Fibroblast of skin of right biceps (primary cell): ENCODE results near the gene RSPH9.

ENCODE experiments used
- DNase-seq: peaks from one replicate; pipeline ENCODE4 v3.0.0-alpha.2; 2013

Gene RSPH9, protein sequence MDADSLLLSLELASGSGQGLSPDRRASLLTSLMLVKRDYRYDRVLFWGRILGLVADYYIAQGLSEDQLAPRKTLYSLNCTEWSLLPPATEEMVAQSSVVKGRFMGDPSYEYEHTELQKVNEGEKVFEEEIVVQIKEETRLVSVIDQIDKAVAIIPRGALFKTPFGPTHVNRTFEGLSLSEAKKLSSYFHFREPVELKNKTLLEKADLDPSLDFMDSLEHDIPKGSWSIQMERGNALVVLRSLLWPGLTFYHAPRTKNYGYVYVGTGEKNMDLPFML

GRCh38 chr6:43644940-43645612 is at the start of gene RSPH9:
RSPH9 (plus strand) TSS chr6:43645036; CDS start chr6:43645099, 63 bp downstream.
- DNase-seq = peak; percentile 54

DNA sequence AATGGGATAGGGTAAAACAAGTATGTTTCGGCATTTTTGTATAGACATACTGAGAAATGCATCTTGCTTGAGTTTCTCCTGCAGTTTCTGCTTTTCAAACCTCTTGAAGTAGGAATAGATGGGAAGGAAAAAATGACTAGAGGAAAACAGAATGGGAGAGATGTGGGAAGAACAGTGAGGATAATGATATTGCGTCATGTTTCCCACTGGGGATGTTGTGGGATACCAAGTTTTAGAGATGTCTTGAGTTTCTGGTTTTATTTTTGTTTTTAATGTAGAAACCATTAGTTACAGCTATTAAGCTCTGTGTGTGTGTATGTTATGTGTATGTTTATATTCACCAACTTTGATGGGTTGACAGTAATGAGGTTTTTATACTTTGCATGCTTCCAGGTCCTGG is 44.2 kb upstream of the RSPH9 start:
- DNase-seq = no peak

DNA sequence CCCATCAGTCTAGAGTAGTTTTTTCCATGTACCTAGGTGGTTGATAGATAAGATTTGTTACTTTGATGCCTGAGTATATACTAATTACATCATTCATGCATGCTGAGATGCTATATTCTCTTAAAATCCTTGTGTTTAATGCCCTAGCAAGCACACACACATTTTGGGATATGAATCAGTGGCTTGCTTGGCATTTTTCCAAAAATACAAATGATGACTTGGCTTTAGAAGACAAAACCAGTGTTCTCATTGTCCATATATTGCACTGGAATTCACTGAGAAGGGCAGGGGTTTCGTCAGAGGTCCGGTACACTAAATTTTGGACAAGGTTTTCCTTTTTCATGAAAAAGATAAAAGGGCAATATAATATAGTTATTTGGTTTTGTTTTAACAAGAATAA is 40.7 kb upstream of the RSPH9 start:
- DNase-seq = peak; percentile 75

DNA sequence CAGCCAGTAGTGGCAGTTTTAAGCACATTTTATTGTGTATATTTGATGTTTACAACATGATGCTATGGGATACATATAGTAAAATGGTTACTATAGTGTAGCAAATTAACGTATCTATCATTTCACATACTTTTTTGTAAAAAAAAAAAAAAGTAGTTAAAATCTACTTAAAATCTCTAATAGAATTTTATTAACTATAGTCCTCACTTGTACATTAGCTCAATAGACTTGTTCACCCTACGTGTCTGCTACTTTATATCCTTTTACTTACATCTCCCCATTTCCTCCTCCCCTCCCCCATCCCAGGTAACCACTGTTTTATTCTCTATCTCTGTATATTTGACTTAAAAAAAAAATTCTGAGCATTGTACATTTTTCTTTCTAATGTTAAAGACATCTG is 38.8 kb upstream of the RSPH9 start:
- no peak for DNase-seq

- DNase-seq = peak; percentile 73
These were observed 36.5 kb upstream of the RSPH9 start for GRCh38 chr6:43608310-43608763.

DNA sequence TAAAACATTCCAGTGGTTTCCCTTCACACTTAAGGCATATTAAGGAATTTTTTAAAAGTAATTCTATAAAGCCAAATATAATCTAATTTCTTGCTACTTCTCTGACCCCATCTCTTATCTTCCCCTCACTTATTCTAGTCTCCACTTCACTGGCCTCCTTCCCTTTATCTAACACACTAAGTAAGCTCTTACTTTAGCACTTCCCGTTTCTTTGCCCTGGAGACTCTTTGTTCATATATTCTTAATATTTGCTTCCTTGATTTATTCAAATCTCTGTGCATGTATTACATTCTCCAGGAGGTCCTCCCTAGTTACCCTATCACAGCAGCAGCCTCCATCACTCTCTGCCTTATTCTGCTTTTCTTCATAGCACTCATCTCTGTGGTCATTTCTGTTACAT is 36.0 kb upstream of the RSPH9 start:
- no peak for DNase-seq

DNA sequence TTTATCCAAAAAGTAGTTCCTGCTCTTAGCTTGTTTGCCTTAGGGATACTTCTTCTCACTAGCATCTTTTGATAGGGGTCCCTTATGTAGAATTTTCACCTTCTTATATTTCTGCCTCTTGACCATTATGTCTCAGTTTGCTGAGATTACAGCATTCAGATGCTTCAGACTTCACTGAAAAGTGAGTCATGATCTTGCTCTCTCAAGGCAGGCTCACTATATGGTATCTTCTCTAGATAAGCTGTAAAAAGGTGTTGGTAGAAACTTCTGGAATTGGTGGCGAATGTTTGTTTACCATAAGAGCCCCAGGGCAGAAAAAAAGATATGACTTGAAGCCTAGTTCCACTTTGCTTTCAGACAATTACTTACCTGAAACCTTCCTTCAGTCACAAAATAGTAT is 35.4 kb upstream of the RSPH9 start:
- DNase-seq = no peak

GRCh38 chr6:43610431-43610830 is 34.4 kb upstream of the RSPH9 start:
- DNase-seq = no peak

- DNase-seq = no peak
These were observed 31.0 kb upstream of the RSPH9 start for GRCh38 chr6:43613721-43614395.

DNA sequence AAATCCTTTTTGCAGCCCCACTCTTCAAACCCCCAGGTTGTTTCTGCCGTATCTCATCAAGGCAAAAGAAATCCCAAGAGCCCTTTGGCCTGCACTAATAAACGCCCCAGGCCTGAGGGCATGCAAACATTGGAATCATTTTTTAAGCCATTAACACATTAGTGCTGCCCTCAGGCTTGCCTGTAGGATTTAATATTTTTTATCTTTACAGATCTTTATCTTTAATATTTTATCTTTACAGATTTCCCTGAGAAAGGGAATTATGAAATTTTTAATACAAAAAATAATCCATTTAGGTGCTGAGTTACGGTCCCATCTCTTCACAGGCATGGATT is 30.5 kb upstream of the RSPH9 start:
- DNase-seq = no peak

- DNase-seq = no peak
These were observed 27.9 kb upstream of the RSPH9 start for GRCh38 chr6:43616725-43617472.

DNA sequence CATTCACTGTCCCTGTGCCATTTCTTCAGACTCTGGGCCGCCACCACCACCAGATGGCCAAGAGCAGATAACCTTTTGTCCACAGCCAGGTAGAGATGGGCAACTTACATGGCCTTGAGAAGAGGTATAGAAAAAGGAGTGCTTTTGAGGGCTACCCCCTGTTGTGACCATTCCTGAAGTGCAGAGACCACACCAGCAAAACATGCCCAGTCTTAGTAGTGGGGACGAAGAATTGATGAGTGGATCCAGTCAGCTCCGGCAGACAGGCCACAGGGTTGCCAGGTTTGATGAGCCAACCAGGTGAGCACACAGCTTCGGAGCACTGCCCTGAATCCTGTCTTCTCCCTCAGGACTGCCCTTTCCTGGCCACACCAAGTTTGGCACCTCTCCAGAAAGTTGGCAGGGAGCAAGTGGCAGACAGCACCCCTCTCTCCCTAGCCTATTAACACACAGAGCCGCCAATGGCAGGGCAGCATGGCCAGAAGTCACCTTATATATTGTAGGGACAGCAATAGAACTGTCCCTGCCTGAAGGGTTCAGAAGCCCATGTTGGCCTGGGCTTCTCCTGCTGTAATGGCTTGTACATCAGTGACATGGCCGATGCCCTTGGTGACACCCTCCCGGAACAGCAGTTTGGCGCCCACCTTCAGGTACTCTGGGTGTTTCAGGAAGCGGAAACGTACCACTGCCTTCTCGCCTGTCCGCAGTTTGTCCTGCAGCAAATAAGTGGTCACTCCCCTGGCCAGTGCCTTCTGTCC is 23.6 kb upstream of the RSPH9 start:
- DNase-seq = no peak

GRCh38 chr6:43621836-43622180 is 23.0 kb upstream of the RSPH9 start:
- DNase-seq = no peak

- no peak for DNase-seq
These were observed 22.3 kb upstream of the RSPH9 start for GRCh38 chr6:43622541-43622940.

DNA sequence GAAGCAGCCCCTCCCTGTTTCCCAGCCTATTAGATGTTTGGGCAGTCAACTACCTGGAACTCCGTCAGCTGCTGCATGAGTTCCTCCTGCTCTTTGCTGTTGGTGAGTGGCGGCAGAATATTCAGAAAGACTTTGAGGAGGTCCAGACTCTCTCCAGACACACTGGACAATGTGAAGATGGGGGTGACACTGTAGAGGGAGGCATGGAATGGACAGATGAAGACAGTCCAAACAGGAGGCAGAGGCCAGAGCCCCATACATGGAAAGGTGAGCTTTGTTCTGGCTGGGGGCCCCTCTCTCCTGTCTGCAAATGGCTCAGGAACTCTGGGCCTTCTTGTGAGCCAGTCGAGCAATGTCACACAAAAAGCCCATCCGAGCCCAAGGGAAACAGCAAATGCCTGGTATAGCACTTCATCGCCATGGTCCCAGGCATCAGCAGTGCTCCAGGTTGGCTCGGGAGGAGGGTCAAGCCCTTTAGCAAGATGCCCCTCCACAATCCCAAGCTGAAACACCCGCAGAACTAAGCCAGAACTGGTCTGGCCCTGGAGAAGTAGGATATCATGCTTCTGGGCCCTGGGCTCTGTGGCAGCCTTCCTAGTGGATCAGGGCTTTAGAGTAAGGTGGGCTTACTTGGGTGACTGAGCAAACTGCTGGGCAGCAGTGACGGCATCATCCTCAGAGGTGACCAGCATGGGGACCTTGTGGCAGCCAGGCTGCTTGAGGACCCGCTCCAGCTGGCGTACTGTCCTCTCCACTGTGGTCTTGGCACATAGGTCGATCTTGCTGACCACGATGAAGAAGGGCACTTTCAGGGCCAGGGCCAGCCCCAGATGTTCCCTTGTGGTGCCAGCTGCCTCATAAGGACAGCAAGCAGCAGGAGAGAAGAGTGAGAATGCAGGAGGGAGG is 20.7 kb upstream of the RSPH9 start:
- no peak for DNase-seq

- DNase-seq = no peak
These were observed 20.0 kb upstream of the RSPH9 start for GRCh38 chr6:43624786-43625288.

DNA sequence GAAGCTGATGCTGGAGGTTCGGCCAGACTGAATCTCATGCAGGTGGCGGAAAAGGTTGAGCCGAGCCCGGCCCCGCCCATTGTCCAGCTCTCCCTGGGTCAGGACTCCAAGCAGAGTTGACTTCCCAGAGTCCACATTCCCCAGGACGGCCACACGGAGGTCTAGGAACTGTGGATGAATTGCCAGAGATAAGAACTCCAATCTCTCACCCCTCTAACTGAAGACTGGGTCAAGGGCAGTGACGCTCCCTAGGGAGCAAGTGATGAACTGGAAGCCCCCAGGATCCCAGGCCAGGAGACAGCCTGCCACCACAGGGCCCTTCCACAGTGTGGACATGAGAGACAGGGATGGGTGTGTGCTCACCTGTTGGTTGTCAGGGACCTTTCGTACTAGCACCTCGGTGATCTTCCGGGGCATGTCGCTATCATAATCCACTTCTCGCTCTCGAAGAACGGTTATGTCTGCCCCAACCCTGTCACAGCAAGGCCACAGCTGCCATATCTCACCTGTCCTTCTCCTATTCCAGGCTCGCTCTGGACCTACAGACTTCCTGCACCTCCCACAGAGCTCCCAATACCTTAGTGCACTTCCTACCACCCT is 19.3 kb upstream of the RSPH9 start:
- no peak for DNase-seq

DNA sequence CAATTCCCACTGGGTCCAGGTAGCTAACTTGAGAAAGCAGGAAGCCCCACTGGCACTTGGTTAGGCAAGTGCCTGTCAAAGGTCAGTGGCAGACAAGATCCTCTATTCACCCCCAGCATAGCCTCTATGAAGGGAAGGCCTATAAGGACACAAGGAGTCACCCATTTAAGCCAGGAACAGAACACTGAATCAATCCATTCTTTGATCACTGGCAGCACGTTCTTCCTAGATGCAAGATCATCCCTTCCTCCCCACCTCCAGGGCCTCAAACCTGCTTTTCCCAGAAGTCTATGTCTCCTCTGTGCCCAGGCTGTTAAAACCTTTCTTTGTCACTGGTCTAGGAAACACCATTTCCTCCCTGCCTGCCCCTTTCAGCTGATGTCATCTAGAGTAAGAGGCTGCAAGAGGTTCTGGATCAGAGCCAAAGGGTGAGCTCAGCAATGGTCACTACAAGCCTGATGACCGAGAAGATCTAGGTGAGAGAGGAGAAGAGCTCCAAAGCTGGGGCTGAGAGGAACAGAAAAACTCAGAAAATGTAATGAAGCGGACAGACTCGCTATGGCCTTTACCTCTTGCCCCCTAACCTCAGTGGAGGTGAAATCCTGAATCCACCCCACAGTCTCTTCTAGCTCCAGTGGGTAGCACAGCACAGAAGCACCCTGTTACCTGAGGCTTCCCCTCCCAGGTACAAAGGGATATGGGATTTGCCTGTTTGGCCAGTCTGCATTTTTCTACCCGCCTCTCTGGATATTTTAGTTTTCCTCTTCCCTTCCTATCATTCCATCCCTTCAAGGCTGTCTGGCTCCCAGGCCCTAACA is 17.6 kb upstream of the RSPH9 start:
- DNase-seq = peak; percentile 94

DNA sequence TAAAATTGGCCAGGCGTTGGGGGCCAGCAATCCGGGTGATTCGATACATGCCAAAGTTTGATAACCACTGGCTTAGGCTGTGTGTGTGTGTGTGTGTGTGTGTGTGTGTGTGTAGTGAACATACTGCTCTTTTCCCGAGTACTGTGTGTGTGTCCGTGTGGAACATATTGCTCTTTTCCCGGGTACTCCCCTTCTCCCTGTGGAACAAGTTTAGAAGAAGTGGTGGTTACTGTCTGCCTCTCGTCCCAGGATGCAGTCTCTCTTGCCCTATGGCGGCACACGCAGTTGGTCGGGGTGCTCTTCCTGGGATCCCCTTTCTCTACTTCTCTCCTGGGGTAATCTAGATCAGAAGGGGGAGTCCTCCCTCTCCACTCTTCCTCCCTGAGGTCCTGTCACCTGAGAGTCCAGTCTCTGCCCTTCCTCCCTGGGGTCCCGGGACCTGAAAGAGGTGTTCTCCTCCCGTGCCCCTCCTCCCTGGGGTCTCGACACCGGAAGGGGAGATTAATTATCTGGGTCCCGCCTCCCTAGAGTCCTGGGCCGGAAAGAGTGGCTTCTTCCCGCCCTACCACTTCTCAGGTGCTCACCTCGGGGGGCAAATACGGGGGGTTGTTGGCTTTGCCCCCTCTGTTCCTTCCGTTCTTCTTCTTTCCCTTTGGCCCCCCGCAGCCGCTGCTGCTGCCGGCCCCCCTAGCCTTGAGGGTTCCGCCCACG is 16.3 kb upstream of the RSPH9 start:
- DNase-seq = peak; percentile 62
